HG03378 (cell line): ENCODE results near the gene PGGHG.
"Not testable (repeated sequence)": the region's sequence is repeated elsewhere in the genome, so short reads cannot be mapped to it uniquely, and the experiment has no call there.

Experiments used
- ATAC-seq: cut with Tn5 transposase; IDR thresholded peaks from one replicate; pipeline ENCODE4 v1.9.1; 2021; ENCODE audit warnings: mild to moderate bottlenecking, moderate library complexity; ENCODE audit not compliant: unreplicated experiment

PGGHG gene

DNA sequence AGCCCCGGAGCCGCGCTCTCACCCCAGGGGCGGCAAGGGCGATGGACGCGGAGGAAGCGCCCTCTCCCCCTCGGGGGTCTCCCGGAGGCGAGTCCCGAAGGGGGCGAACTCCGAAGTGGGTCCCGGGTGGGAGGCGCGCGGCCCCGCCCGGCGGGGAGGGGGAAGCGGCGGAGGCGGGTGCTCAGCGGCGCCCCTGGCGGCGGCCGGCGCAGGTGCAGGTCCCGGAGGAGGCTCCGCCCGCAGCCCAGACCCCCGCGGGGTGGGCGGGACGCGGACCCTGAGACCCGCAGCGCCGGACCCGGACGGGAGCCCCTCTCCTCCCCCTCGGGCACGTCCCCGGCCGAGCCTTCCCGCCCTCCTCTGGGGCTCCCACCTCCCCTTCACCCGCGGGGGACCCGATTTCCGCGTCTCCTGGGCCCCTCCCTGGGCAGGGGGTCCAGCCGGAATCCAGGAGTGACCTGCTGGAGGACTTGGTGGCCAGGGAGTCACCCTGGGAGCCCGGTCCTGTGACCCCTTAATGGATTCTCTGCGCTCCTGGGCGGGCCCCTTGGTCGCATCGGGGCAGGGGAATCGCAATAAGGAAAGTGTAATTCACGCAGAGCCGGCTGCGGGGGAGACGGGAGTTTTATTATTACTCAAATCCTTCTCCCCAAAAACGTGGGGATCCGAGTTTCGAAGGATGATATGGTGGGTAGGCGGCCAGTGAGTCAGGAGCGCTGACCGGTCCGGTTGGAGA, 22.3 kb downstream of the PGGHG start:
- ATAC-seq, result not testable (repeated sequence)

DNA sequence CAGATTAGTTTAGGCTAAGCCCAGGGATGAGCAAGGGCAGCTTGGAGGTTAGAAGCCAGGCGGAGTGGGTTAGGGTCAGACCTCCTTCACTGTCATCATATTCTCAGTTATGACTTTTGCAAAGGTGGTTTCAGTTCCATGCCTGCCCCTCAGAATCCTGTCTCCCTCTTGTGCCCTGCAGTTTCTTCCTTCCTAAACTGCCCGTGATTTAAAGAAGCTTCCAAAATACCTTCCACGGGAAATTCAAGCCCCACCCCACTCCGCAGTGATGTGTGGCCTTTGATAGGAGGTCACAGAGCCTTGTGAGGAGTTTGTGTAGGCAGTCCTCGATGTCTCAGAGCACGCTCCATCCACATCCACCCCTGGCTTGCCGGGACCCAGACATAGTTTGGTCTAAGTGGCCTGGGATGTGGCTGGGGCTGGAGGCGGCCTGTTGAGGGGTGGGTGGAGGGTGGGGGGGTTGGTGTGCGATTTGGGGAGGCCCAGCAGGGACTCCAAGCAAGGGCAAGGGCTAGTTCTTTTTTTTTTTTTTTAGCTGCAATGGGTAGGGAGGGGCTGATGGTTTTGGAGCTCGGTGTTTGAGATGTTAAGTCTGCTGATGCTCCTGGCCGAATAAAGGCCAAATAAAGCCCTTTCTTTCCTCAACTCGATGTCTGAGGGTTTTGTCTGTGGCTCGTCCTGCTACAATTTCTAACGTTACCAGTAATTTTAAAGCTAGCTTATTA, 23.3 kb downstream of the PGGHG start:
- ATAC-seq, result no peak

- no peak for ATAC-seq
These were observed 24.4 kb downstream of the PGGHG start for GRCh38 chr11:313304-313786.

GRCh38 chr11:313787-314553, 25.0 kb downstream of the PGGHG start, which contains the start of gene IFITM1:
Gene IFITM1, plus strand, starts transcription at chr11:314040. Its CDS starts 131 bp downstream, at chr11:314171.
- no peak for ATAC-seq

- ATAC-seq, result not testable (repeated sequence)
These were observed 25.6 kb downstream of the PGGHG start for GRCh38 chr11:314554-314875.

- no peak for ATAC-seq
These were observed 26.1 kb downstream of the PGGHG start for GRCh38 chr11:315051-315481.

DNA sequence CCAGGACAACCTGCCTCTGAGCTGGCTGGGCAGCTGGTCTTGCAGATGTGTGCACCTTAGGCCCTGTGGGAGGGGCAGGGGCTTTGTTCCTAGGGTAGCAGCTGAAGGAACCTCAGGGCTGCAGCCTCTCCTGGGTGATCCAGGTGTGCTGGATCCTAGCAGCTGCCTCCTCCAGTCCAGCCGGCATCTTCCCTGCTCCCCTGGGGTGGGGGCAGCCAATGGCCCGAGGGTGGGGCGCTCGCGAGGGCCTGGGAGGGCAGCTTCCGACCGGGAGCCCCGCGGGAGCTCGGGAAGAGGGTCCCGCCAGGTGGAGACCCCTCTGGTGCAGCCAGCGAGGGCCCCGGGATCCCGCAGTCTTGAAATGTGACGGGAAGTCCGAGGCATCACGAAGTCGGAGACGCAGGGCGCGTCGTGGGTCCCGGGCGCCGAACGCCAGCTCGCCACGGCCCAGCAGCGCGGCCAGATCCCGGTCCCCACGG, 26.6 kb downstream of the PGGHG start:
- no peak for ATAC-seq

GRCh38 chr11:316031-316701, 27.2 kb downstream of the PGGHG start:
- no peak for ATAC-seq

- ATAC-seq, result no peak
These were observed 28.0 kb downstream of the PGGHG start for GRCh38 chr11:316891-317301.

GRCh38 chr11:317668-318404, 28.9 kb downstream of the PGGHG start:
- ATAC-seq, result not testable (repeated sequence)

DNA sequence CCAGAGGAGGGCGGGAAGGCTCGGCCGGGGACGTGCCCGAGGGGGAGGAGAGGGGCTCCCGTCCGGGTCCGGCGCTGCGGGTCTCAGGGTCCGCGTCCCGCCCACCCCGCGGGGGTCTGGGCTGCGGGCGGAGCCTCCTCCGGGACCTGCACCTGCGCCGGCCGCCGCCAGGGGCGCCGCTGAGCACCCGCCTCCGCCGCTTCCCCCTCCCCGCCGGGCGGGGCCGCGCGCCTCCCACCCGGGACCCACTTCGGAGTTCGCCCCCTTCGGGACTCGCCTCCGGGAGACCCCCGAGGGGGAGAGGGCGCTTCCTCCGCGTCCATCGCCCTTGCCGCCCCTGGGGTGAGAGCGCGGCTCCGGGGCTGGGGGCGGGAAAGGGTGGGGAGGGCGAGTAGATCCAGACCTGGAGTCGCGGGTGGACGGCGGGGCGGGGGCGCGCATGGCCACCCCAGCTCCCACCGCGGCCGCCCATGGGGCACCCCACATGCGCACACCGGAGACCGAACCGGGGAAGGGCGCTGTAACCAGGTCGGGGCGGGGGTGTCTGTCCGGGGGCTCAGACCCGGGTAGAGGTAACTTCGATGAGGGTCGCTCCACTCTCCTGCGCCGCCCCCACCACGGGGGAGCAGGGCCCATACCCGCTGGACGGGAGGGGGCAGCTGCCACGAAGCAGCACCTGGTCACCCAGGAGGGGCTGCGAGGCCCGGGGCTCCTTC, 29.6 kb downstream of the PGGHG start:
- not testable (repeated sequence) for ATAC-seq

- ATAC-seq, result not testable (repeated sequence)
These were observed 30.4 kb downstream of the PGGHG start for GRCh38 chr11:319121-319887.

GRCh38 chr11:319888-320273, 31.0 kb downstream of the PGGHG start:
- not testable (repeated sequence) for ATAC-seq

DNA sequence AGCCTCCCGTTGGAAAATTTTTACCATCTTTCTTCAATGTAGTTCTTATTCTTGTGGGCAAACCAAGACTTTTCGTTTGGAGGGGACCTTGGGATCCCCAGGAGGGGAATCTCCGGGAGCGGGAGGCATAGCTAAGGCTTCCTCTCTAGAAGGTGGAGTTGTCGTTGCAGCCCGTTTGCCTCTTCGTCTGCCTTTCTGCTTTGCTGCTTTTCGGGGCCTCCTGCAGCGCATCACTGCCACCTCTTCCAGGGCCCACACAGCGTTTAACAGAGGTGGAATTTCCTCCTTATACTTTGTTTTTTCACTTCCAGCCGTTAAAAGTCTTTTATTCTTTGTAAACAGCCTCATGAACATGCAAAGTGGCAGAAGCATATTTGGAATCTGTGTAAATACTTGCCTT, 35.2 kb downstream of the PGGHG start:
- no peak for ATAC-seq

DNA sequence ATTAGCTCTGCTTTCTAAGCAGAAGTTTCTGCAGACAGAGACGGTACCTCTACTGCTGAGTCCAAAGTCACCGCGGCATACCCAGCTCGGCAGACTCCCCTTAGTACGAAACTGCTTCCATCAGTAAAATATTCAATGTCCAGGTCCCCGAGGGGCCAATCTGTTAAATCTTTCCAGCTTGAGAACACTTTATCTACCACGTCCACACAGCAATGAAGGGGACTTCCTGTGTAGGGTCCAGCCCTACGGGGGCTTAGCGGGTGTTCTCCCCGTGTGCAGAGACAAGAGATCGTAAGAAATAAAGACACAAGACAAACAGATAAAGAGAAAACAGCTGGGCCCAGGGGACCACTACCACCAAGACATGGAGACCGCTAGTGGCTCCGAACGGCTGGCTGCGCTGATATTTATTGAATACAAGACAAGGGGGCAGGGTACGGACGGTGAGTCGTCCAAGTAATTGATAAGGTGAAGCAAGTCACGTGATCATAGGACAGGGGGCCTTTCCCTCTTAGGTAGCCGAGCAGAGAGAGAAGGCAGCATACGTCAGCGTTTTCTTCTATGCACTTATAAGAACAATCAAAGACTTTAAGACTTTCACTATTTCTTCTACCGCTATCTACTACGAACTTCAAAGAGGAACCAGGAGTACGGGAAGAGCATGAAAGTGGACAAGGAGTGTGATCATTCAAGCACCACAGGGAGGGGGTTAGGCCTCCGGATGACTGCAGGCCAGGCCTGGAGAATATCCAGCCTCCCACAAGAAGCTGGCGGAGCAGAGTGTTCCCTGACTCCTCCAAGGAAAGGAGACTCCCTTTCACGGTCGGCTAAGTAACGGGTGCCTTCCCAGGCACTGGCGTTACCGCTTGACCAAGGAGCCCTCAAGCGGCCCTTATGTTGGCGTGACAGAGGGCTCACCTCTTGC, 35.9 kb downstream of the PGGHG start:
- not testable (repeated sequence) for ATAC-seq

GRCh38 chr11:325796-326591, 37.1 kb downstream of the PGGHG start:
- no peak for ATAC-seq

DNA sequence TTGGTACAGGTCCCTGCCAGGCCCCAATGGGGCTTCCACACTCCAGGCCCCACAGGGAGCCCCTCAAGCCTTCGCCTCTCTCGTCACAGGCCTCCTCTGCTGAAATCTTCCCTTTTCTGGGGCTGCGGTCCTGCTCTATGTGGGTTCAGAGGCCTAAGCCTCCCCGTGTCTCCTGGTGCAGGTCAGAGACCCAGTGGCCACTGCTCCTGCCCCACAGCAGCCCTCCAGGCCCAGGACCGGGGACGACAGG, 37.6 kb downstream of the PGGHG start:
- ATAC-seq, result no peak
